Suprapubic skin (tissue), 4 donors: ENCODE results near the gene GTF2H4. TPM values are rescaled to one million over a fixed set of nuclear protein-coding genes. Genes with fewer than 3 reads are reported as not detected.

ENCODE experiments used
- DNase-seq, 2 donors: peaks; one replicate each; pipeline ENCODE4 v3.0.0-alpha.2; 2019; ENCODE audit warnings: low spot score in 2 of 2
- H3K27ac ChIP-seq: fragments of 200-600 bp; sonication (generic); one replicate; pipeline ENCODE4 v1.5.1; 2019
- H3K27me3 ChIP-seq: fragments of 200-600 bp; sonication (generic); one replicate; pipeline ENCODE4 v1.5.1; 2019
- H3K36me3 ChIP-seq: fragments of 200-600 bp; sonication (generic); one replicate; pipeline ENCODE4 v1.5.1; 2019
- H3K4me1 ChIP-seq: fragments of 200-600 bp; sonication (generic); one replicate; pipeline ENCODE4 v1.5.1; 2019
- H3K4me3 ChIP-seq: fragments of 200-600 bp; sonication (generic); one replicate; pipeline ENCODE4 v1.5.1; 2019; ENCODE audit warnings: mild to moderate bottlenecking
- H3K9me3 ChIP-seq: fragments of 200-600 bp; sonication (generic); one replicate; pipeline ENCODE4 v1.5.1; 2019
- EP300 ChIP-seq: sonication (generic); formaldehyde crosslinking; IDR thresholded peaks from one replicate; pipeline ENCODE4 v1.6.1; 2017; ENCODE audit warnings: antibody characterized with exemption
- POLR2A ChIP-seq, 2 donors: fragments of 450-650 bp; IDR thresholded peaks; one replicate each; pipeline ENCODE4 v1.6.1; 2017; ENCODE audit warnings: antibody characterized with exemption in 2 of 2, mild to moderate bottlenecking in 2 of 2, moderate library complexity in 2 of 2
- POLR2AphosphoS5 ChIP-seq, 3 donors: sonication (generic); formaldehyde crosslinking; IDR thresholded peaks; one replicate each; pipeline ENCODE4 v1.6.1; 2017; ENCODE audit warnings: antibody characterized with exemption in 3 of 3
- WGBS: methylation state at CpG from one replicate; pipeline ENCODE4 v1.1.5; 2018; 5-methylcytosine and 5-hydroxymethylcytosine counted together
- total RNA-seq, 4 donors: library from RNA; depleted of rRNA; stranded (reverse); fragments of >200 nt; gene quantifications; one replicate each; pipeline ENCODE4 v1.1.0, GENCODE V29; 2016
- TF ChIP-seq, protein P1 (sequence below), 2 donors: fragments of 200-600 bp in 1 of 2; fragments of 450-650 bp in 1 of 2; sonication (generic) in 1 of 2; IDR thresholded peaks; one replicate each; pipeline ENCODE4 v1.5.1; 2016 to 2019; ENCODE audit warnings: antibody characterized with exemption in 2 of 2, mild to moderate bottlenecking in 1 of 2, moderate library complexity in 1 of 2

GTF2H4 gene
- total RNA-seq, 4 donors from 2014 or later, result 10.5 to 33.5 (median 11.3) TPM

DNA sequence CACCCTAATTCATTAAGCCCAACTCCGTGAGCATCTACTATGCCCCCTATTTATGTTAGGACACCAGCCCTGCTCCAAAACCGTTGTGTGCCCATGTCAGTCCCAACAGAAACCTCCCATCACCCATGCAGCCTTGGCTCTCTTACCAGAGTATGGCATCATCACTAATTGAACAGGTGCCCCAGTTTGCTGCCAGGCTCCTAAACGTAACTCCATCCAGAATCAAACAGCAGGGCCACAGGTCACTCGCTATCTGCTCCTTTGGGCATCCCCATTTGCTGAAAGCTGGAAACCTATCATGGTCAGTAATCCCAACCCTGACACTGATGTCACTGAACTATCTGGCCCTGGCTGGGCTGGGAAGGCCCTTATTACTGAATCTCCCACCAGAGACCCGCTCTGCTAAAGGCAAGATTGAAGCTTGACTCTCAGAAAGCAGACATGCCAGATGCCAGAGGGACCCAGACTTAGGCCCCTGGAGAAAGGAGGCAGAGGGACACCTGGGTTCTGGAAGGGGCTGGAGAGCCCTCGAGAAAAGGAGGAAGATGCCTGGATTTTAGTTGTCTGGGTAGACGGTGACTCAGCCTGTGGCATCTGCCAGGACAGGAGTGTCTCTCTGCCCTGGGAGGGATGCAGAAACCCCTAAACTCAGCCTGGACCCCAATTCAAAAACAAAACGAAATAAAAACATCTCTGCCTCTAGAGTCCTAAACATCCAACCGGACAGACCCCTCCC, 46.8 kb downstream of the GTF2H4 start:
- Histone ChIP-seq H3K4me3 (peak overlapping the region; percentile 47), H3K36me3 (no peaks in the 10 kb centered on the region), H3K4me1 (peaks cover 19% of the 10 kb centered on the region), H3K27me3 (peaks cover 7% of the 10 kb centered on the region), H3K27ac (no peak overlapping the region), H3K9me3 (no peaks in the 10 kb centered on the region)
- no peak for DNase-seq
- TF ChIP-seq POLR2AphosphoS5 (IDR thresholded peaks at IDR 0.05) (no peak), EP300 (no peak), POLR2A (IDR thresholded peaks at IDR 0.05) (no peak)
- TF ChIP-seq, protein P1, sequence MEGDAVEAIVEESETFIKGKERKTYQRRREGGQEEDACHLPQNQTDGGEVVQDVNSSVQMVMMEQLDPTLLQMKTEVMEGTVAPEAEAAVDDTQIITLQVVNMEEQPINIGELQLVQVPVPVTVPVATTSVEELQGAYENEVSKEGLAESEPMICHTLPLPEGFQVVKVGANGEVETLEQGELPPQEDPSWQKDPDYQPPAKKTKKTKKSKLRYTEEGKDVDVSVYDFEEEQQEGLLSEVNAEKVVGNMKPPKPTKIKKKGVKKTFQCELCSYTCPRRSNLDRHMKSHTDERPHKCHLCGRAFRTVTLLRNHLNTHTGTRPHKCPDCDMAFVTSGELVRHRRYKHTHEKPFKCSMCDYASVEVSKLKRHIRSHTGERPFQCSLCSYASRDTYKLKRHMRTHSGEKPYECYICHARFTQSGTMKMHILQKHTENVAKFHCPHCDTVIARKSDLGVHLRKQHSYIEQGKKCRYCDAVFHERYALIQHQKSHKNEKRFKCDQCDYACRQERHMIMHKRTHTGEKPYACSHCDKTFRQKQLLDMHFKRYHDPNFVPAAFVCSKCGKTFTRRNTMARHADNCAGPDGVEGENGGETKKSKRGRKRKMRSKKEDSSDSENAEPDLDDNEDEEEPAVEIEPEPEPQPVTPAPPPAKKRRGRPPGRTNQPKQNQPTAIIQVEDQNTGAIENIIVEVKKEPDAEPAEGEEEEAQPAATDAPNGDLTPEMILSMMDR (IDR thresholded peaks at IDR 0.05), result no peak
- WGBS, result 46% methylated on average over 9 of the region's 9 CpGs

DNA sequence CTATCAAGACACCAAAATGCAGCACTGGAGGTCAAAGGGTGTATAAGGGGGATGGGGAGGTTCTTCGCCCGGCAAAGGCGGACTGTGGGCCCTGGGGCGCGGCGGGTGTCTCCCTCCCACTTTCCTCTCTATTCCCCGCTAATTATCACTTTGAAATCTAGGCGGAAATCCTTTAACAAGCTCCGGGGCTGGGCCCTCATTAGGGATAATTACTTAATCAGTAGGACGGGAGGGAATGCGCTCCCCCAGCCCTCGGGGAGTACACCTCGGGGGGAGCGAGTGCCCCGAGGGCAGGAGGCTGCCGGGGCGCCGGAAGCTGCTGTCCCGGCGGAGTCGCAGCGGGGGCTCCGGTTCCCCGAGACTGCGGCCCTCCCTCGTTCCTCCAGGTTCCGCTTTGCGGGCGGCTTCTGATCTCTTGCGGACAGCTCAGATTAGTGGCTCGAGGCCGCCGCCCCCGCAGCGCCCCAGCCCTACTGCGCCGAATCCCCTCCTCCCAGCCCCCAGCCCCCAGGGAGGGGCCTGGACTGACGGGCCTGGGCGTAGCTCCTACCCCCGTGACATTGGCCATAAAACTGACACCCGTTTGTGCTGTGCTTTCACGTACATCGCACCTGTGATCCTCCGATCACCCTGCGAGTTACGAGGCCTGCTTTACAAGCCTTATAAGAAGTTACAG, 47.5 kb downstream of the GTF2H4 start:
- DNase-seq, result peak; percentile 74 to 83
- Histone ChIP-seq H3K27me3 (peaks cover 7% of the 10 kb centered on the region), H3K36me3 (no peaks in the 10 kb centered on the region), H3K27ac (peak overlapping the region; percentile 24), H3K9me3 (no peaks in the 10 kb centered on the region), H3K4me3 (peak overlapping the region; percentile 47), H3K4me1 (peaks cover 19% of the 10 kb centered on the region)
- TF ChIP-seq POLR2A (IDR thresholded peaks at IDR 0.05) (peak in 1 of 2 donors; percentile 14), POLR2AphosphoS5 (IDR thresholded peaks at IDR 0.05) (no peak)
- WGBS, result 11% methylated on average over 21 of the region's 46 CpGs

DNA sequence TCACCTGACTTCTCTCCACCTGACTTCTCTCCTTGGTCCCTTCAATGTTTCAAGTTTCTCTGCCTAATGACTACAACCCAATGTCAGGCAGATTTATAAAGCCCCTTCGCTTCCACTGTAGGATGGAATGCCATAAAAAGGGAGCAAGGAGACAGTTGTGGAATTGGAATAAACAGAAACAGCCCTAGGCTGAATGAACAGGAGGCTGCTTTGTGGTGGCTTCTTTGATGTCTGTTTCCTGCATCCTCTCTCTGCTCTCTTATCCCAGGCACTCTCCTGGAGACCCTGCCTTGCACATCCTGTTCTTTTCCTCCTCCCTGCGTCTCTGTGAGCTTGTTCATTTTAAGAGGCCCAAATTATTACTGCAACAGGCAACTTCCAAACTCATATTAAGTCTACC, 49.7 kb downstream of the GTF2H4 start:
- DNase-seq, result no peak
- Histone ChIP-seq H3K9me3 (no peaks in the 10 kb centered on the region), H3K36me3 (no peaks in the 10 kb centered on the region), H3K4me1 (peaks cover 19% of the 10 kb centered on the region), H3K4me3 (no peak overlapping the region), H3K27ac (no peak overlapping the region), H3K27me3 (no peaks in the 10 kb centered on the region)
- WGBS, result 73% methylated on average over 2 of the region's 2 CpGs
- TF ChIP-seq, protein P1 (IDR thresholded peaks at IDR 0.05), result no peak
- no peak for TF ChIP-seq POLR2AphosphoS5 (IDR thresholded peaks at IDR 0.05)
- no peak for TF ChIP-seq POLR2A (IDR thresholded peaks at IDR 0.05)
- no peak for TF ChIP-seq EP300

DNA sequence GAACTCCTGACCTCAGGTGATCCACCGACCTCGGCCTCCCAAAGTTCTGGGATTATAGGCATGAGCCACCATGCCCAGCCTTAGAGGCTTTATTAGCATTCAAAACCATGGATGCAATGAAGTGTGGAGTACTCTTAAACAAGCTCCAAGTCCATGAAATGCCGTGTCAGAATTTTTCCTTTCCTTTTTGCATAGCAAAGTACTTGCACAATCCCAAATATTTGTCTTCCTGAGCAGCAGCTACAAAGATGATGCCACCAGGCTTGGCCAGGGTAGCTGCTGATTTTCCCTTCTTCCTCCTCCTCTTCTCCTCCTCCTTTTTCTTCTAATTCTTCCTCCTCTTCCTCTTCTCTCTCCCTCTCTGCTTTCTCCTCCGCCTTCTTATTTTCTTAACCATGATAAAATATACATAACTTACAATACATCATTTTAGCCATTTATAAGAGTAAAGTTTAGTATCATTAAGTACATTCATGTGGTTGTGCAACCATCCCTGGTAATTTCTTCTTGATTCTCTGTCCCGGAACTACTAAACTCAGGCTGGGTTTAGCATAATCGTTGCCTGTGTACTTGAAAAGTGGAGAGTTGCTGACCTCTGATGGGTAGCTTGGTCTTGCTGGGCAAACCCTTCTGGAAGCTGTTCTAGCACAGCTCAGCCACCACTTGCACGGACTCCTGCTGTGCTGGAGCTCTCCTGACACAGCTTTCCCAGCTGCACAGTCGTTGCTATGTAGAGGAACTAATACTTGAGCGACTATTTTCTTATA, 53.1 kb downstream of the GTF2H4 start:
- DNase-seq, result no peak
- Histone ChIP-seq H3K36me3 (no peaks in the 10 kb centered on the region), H3K4me3 (no peak overlapping the region), H3K9me3 (no peaks in the 10 kb centered on the region), H3K27ac (no peak overlapping the region), H3K4me1 (peaks cover 8% of the 10 kb centered on the region), H3K27me3 (no peaks in the 10 kb centered on the region)
- TF ChIP-seq, protein P1 (IDR thresholded peaks at IDR 0.05), result no peak
- TF ChIP-seq EP300, result no peak
- TF ChIP-seq POLR2A (IDR thresholded peaks at IDR 0.05), result no peak
- TF ChIP-seq POLR2AphosphoS5 (IDR thresholded peaks at IDR 0.05), result no peak
- WGBS, result 68% methylated on average over 9 of the region's 9 CpGs

DNA sequence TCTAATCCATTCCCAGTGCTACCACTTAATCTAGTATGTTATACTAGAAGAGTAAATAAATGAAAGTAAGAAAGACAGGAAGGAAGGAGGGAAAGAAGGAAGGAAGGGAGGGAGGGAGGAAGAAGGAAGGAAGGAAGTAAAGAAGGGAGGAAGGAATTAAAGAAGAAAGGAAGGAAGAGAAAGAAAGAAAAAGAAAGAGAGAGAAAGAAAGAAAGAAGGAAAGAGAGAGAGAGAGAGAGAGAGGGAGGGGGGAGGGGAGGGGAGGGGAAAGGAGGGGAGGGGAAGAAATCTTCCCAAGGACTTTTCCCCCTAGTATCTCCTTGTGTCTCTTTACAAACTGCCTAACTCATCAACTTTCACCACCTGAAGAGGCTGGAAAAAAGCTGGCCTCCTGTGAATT, 54.7 kb downstream of the GTF2H4 start:
- peaks cover 4% of the 10 kb centered on the region for H3K4me1 ChIP-seq
- no peaks in the 10 kb centered on the region for H3K27me3 ChIP-seq
- no peak for TF ChIP-seq POLR2A (IDR thresholded peaks at IDR 0.05)
- TF ChIP-seq, protein P1 (IDR thresholded peaks at IDR 0.05), result no peak
- no peak for TF ChIP-seq EP300
- TF ChIP-seq POLR2AphosphoS5 (IDR thresholded peaks at IDR 0.05), result no peak
- H3K4me3 ChIP-seq, result no peak overlapping the region
- H3K27ac ChIP-seq, result no peak overlapping the region
- H3K9me3 ChIP-seq, result no peaks in the 10 kb centered on the region
- no peaks in the 10 kb centered on the region for H3K36me3 ChIP-seq
- no peak for DNase-seq
